NCI-H2029 (cell line): ENCODE data around the gene HOXA3.

Source experiments
- DNase-seq: peaks from one replicate; lab custom pipeline; 2025; lab: John Stamatoyannopoulos, UW

HOXA3 gene

GRCh38 chr7:27143023-27143949, 9.1 kb downstream of the HOXA3 start, which contains the start of gene HOXA5:
Gene HOXA5 (minus strand): TSS chr7:27143681. CDS start chr7:27143607, 74 bp downstream.
- no peak for DNase-seq

GRCh38 chr7:27142580-27143022, 9.8 kb downstream of the HOXA3 start:
- no peak for DNase-seq

DNA sequence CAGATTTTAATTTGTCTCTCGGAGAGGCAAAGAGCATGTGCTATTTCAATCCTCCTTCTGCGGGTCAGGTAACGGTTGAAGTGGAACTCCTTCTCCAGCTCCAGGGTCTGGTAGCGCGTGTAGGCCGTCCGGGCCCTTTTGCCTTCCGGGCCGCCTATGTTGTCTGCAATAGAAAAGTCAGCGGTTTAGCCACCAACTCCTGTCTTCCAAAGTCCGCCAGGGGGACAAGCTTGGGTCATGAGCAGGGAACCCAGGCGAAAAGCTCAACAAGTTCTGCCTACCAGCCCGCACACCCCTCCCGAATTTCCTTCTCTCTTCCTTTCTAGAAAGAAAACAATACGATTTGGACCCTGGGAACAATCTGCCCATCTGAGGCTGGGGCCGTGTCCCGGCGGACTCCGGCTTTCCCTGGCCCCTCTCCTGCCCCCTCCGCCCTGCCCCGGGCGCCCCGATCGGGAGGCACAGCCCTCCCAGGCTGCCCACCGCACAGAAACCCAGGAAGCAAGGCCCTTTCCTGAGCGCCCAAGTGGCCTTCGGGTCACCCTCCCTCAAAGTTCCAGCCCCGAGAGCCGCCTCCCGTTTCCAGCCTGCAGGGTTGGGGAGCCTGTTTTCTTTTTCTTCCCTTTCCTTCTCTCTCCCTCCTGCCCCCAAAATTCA, 10.3 kb downstream of the HOXA3 start:
- no peak for DNase-seq

DNA sequence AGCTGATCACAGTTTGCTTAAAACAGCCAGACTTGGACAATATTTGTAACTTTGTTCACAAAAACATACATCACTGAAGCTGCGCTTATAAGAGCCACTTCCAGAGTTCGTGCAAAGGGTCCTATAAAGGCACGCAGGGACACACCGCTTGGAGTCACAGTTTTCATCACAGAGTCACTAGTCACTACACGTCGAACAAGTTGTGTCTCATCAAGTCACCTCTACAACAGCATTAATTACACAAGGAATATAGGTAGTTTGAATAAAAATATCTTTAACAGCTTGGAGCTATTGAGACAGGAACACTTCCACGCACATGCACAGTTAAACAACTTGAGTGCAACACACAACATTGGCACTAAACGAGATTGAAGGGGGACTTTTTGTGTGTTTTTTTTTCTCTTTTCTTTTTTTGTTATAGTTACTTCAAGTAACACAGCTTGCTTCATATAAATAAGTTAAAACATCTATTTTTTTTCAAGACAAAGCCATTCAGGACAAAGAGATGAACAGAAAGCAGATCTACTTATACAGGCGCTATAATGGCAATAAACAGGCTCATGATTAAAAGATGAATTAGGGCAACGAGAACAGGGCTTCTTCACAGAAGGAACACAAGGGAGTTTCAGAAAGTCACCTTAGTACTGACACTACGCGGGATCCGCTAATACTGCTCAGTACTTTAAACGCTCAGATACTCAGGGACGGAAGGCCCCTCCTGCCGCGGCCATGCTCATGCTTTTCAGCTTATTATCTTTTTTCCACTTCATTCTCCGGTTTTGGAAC, 11.1 kb downstream of the HOXA3 start:
- DNase-seq: no peak

- no peak for DNase-seq
These were observed 12.1 kb downstream of the HOXA3 start for GRCh38 chr7:27140126-27140857.

DNA sequence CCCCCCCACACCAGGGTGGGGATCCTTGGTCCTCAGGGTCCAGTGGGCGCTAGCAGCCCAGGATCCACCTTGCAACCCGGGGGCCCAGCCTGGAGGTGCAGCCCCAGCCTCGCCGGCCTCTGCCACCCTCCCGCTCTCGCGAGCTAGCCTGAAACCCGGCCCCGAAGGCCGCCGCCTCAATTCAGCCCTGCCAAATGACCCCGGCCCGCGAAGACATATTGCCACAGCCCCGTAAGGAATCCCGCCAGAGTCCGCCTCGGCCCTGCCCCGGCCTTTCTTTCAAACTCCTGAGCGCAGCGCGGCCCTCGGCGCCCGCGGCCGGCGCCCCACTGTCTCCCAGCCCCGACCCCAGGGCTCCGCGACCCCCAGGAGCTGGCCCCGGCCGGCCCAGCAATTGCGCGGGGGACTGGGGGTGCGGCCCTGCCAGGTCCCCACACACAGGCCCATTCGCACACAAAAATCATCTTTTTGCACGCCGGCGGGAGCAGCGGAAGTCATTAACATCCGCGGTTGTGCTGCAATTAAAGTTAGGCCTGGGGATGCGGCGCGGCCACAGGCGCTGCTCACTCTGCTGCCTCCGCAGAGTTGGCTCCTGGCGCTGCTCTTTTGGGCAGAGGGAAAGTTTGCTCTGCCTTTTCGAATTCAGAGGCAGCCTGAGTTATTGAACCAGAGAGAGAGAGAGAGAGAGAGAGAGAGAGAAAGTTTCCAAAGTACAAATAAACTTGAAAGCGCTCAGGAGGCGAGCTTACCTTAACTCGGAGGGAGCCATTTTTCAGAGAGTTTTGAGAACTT, 12.9 kb downstream of the HOXA3 start:
- no peak for DNase-seq

GRCh38 chr7:27138985-27139333, 13.4 kb downstream of the HOXA3 start:
- DNase-seq: no peak

DNA sequence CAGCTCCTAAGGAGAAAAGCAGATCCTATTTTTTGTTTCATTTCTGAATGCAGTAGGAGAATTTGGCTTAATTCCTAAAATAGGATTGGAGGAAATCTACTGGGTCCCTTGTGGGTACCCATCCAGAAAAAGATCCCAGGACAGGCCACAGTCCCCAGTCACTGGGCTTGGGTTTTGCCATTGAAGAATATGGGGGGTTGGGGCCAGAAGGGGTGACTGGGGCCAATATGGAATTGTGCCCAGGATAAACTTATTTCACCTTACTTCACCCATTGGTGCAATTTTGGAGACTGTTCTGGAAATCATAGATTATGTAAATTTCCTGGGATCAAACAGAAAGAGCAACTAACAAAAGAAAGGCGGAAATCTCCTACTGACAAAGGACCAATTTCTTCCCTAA, 13.9 kb downstream of the HOXA3 start:
- DNase-seq: no peak

DNA sequence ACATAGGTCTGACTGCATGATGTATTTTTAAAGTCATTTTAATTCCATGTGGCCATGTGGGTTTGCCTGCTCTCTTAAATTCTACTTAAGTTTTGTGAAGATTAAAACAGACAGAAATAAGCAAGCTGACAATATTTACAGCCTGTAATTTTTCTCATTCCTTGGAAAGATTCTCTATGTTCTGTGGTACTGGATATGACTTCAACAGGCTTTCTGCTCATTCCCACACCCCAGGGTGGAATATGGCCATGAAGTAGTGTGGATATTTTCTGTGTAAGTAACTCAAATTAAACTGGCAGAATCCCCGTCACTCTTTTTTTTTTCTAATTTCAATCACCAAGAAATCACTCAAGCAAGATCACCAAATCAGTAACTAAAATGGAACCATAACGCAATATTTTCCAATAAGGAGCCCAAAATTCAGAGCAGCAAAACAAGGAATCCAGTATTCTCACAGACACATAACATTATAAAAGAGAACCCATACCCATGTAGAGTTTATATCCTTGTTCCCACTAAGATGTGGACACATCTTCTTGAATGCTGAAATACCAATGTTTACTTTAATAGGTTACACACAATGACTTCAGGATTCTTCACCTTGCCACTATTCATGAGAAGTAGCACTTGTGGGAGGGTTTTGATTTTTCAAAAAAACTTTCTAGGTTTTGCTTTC, 14.6 kb downstream of the HOXA3 start:
- no peak for DNase-seq

DNA sequence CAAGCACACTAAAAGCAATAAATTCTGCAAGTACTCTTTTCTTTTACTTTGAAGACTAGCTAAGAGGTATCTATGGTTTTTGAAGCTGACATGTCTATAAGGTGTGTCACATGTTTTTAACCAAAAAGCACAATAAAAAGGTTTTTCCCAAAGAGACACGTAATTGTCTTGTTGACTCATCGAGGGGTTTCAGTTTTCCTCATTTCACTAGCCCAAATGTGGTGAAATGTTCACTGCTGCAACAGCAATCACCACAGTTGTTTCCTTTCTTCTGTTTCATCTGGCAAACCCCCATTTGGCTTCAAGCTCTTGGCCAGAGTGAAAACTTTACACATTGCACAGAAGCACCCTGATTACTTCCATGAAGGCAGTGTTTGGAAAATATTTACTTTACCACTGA, 18.0 kb downstream of the HOXA3 start:
- DNase-seq: no peak

GRCh38 chr7:27133409-27134231, 18.8 kb downstream of the HOXA3 start:
- DNase-seq: no peak

DNA sequence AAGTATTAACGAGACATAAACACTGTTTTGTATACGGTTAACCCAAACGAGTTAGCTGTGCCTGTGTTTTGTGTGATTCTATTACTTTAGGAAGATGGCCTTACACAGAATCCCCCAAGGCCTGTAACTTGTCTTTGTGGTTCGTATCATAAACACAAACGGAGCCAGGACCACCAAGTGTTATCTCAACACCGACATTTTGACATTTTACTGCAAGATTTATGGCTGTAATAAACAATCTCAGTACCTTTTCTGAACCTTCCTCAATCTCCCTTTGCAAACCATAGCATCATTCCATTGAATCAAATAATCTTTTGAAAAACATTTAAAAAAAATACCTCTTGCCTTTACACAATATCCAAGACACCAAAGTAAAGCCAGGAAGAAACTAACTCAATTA, 19.4 kb downstream of the HOXA3 start:
- DNase-seq: no peak

DNA sequence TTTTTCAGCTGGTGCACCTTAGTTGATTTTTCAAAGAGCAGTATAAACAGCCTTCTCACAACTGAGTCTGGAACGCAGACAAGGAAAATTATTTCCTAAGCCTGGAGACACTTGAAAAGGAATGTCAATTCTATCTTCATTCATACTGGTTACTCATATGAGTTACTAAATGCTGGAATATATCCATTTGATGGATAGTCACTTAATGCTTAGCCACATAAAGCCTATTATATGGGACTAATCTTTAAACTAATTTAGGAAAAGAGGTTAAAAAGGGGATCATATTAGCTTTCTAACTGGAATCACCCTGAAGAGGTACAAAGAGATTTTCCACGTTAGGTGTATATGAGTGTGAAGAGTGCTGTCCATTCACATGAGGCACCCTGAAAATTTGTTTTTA, 20.2 kb downstream of the HOXA3 start:
- DNase-seq: no peak

GRCh38 chr7:27131390-27131819, 21.0 kb downstream of the HOXA3 start:
- no peak for DNase-seq

- DNase-seq: no peak
These were observed 21.6 kb downstream of the HOXA3 start, which contains the start of gene HOXA4 for GRCh38 chr7:27130540-27131389. Gene HOXA4 (minus strand): TSS chr7:27130757. CDS start chr7:27130733, 24 bp downstream.

DNA sequence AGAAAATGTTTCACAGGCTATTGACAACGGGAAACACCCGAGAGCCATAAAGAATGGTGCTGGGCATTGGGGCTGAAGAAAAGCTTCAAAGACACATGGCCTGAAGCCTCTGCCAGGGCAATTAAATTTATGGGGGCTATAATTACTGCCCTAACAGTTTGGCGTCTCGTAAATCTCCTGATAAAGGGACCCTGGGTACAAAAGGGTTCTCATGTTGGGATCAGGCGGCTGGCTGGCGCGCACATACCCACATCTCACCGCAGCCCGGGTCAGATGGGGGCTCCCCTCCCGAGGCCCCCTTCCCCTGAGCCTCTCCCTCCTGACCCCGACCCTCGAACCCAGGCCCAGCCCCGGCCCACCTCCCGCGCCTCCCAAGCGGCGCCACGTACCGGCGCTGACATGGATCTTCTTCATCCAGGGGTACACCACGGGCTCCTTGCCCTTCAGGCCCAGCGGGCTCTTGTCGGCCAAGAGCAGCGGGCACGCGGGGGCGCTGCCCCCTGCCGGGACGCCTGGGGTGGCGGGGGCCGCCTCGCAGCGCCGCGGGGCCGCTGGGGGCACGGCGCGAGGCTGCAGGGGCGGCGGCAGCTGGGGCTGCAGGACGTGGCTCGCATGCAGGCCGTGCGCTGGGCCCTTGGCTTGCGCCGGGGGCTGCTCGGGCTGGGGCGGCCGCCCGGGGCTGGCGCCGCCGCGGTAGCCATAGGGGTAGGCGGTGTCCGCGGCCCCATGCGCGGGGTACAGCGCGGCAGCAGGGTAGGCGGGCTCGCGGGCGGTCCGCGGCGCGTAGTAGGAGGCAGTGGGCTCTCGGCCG, 22.4 kb downstream of the HOXA3 start:
- no peak for DNase-seq
